Loucy (cell line): Measurements from ENCODE around the gene PSEN1.
A peak's percentile ranks its signal among the peaks of the same experiment; 100 is the strongest.

Experiments used
- H2AFZ ChIP-seq: fragments of 200-600 bp; sonication (generic); 2 replicates; pipeline ENCODE4 v1.6.0; 2016; ENCODE audit warnings: antibody characterized with exemption, mild to moderate bottlenecking, low read length, moderate library complexity
- H3F3A ChIP-seq: fragments of 200-600 bp; 2 replicates; pipeline ENCODE4 v1.6.0; 2016; ENCODE audit warnings: antibody characterized with exemption, low read depth, mild to moderate bottlenecking
- H3K27me3 ChIP-seq: fragments of 200-600 bp; sonication (generic); 2 replicates; pipeline ENCODE4 v1.6.1; 2014; ENCODE audit warnings: low read length, mild to moderate bottlenecking; ENCODE audit not compliant: insufficient read depth, poor library complexity, severe bottlenecking
- H3K36me3 ChIP-seq: fragments of 200-600 bp; sonication (generic); 2 replicates; pipeline ENCODE4 v1.6.1; 2016; ENCODE audit warnings: low read length; ENCODE audit not compliant: insufficient read depth
- H3K4me1 ChIP-seq: fragments of 200-600 bp; sonication (generic); 2 replicates; pipeline ENCODE4 v1.5.1; 2014; ENCODE audit warnings: low read length, mild to moderate bottlenecking; ENCODE audit not compliant: insufficient read depth, poor library complexity, severe bottlenecking
- H3K4me2 ChIP-seq: fragments of 200-600 bp; sonication (generic); 2 replicates; pipeline ENCODE4 v1.6.0; 2014; ENCODE audit warnings: antibody characterized with exemption, low read length, low read depth, mild to moderate bottlenecking; ENCODE audit not compliant: poor library complexity, severe bottlenecking
- H3K4me3 ChIP-seq: fragments of 200-600 bp; sonication (generic); 2 replicates; pipeline ENCODE4 v1.5.1; 2014; ENCODE audit warnings: low read length, mild to moderate bottlenecking, mixed read lengths; ENCODE audit not compliant: poor library complexity, severe bottlenecking
- H3K79me2 ChIP-seq: fragments of 200-600 bp; sonication (generic); 2 replicates; pipeline ENCODE4 v1.6.1; 2014; ENCODE audit warnings: low read length; ENCODE audit not compliant: insufficient read depth
- H3K9ac ChIP-seq: fragments of 200-600 bp; sonication (generic); 2 replicates; pipeline ENCODE4 v1.6.0; 2014; ENCODE audit warnings: mild to moderate bottlenecking, low read depth, low read length, moderate library complexity; ENCODE audit not compliant: poor library complexity, severe bottlenecking
- H3K9me2 ChIP-seq: fragments of 200-600 bp; sonication (generic); replicated peaks from 2 replicates; pipeline ENCODE4 v1.6.1; 2016; ENCODE audit warnings: low read depth, low read length, mixed read lengths
- H3K9me3 ChIP-seq: fragments of 200-600 bp; sonication (generic); 2 replicates; pipeline ENCODE4 v1.6.1; 2014; ENCODE audit warnings: mild to moderate bottlenecking, antibody characterized with exemption, low read length, low read depth; ENCODE audit not compliant: insufficient read depth
- H4K20me1 ChIP-seq: fragments of 200-600 bp; sonication (generic); 2 replicates; pipeline ENCODE4 v1.6.0; 2014; ENCODE audit warnings: antibody characterized with exemption, low read length, mild to moderate bottlenecking; ENCODE audit not compliant: insufficient read depth, poor library complexity, severe bottlenecking
- CTCF ChIP-seq: fragments of 200-600 bp; sonication (generic); conservative IDR thresholded peaks from 2 replicates; pipeline ENCODE4 v1.5.1; 2014; ENCODE audit warnings: mild to moderate bottlenecking, antibody characterized with exemption, low read length
- EZH2phosphoT487 ChIP-seq: fragments of 200-600 bp; IDR thresholded peaks from 2 replicates; pipeline ENCODE4 v1.6.1; 2018; ENCODE audit warnings: antibody characterized with exemption, mild to moderate bottlenecking, moderate library complexity, borderline replicate concordance

Gene PSEN1

GRCh38 chr14:73244541-73245290, 108.4 kb downstream of the PSEN1 start:
- H3F3A ChIP-seq, result 0 out of 2 replicates have a peak, but pooled peaks cover 3% of the 10 kb centered on the region
- H3K36me3 ChIP-seq, result no peaks in the 10 kb centered on the region
- no peak for TF ChIP-seq CTCF
- no peak for TF ChIP-seq EZH2phosphoT487
- no peaks in the 10 kb centered on the region for H3K9me2 ChIP-seq
- no peak overlapping the region for H3K9ac ChIP-seq
- no peak overlapping the region for H3K4me3 ChIP-seq
- H4K20me1 ChIP-seq, result no peaks in the 10 kb centered on the region
- H3K9me3 ChIP-seq, result no peaks in the 10 kb centered on the region
- no peaks in the 10 kb centered on the region for H3K27me3 ChIP-seq
- H2AFZ ChIP-seq, result 0 out of 2 replicates have a peak overlapping the region, but pooled peaks have one; percentile 92
- H3K4me2 ChIP-seq, result peak overlapping the region; percentile 76
- no peaks in the 10 kb centered on the region for H3K79me2 ChIP-seq
- H3K4me1 ChIP-seq, result peaks cover 47% of the 10 kb centered on the region

- H4K20me1 ChIP-seq, result no peaks in the 10 kb centered on the region
- no peaks in the 10 kb centered on the region for H3K36me3 ChIP-seq
- H2AFZ ChIP-seq, result peak overlapping the region; percentile 92
- H3K9me3 ChIP-seq, result no peaks in the 10 kb centered on the region
- H3K27me3 ChIP-seq, result no peaks in the 10 kb centered on the region
- peak overlapping the region; percentile 76 for H3K4me2 ChIP-seq
- H3K79me2 ChIP-seq, result no peaks in the 10 kb centered on the region
- H3K4me1 ChIP-seq, result peaks cover 44% of the 10 kb centered on the region
- peak overlapping the region; percentile 73 for H3K4me3 ChIP-seq
- no peak for TF ChIP-seq CTCF
- TF ChIP-seq EZH2phosphoT487, result no peak
- peak overlapping the region; percentile 63 for H3K9ac ChIP-seq
- H3F3A ChIP-seq, result 0 out of 2 replicates have a peak, but pooled peaks cover 3% of the 10 kb centered on the region
- no peaks in the 10 kb centered on the region for H3K9me2 ChIP-seq
Measured at GRCh38 chr14:73245480-73246325, 109.4 kb downstream of the PSEN1 start.

- Histone ChIP-seq H3F3A (0 out of 2 replicates have a peak, but pooled peaks cover 3% of the 10 kb centered on the region), H2AFZ (peak overlapping the region; percentile 92), H3K9me2 (no peaks in the 10 kb centered on the region), H3K27me3 (no peaks in the 10 kb centered on the region), H4K20me1 (no peaks in the 10 kb centered on the region), H3K4me3 (peak overlapping the region; percentile 73), H3K4me1 (peaks cover 36% of the 10 kb centered on the region), H3K9me3 (no peaks in the 10 kb centered on the region), H3K9ac (peak overlapping the region; percentile 63), H3K36me3 (no peaks in the 10 kb centered on the region), H3K4me2 (peak overlapping the region; percentile 76), H3K79me2 (no peaks in the 10 kb centered on the region)
- no peak for TF ChIP-seq EZH2phosphoT487
- no peak for TF ChIP-seq CTCF
Measured at GRCh38 chr14:73246387-73247150, 110.3 kb downstream of the PSEN1 start.
